Head of caudate nucleus (tissue), 42 donors: ENCODE results near the gene HOXD8.

Experiments
- DNase-seq, 42 donors: peaks; one replicate each; pipeline versions ENCODE4 v3.0.0 to v3.0.0-alpha.2; 2020 to 2021; ENCODE audit warnings: mixed read lengths in 7 of 42
- intact Hi-C: fragments of 100-400 bp; cut with DNase I; formaldehyde crosslinking; loops from one replicate; pipeline ENCODE4 v1.15.0; 2022

Gene HOXD8

DNA sequence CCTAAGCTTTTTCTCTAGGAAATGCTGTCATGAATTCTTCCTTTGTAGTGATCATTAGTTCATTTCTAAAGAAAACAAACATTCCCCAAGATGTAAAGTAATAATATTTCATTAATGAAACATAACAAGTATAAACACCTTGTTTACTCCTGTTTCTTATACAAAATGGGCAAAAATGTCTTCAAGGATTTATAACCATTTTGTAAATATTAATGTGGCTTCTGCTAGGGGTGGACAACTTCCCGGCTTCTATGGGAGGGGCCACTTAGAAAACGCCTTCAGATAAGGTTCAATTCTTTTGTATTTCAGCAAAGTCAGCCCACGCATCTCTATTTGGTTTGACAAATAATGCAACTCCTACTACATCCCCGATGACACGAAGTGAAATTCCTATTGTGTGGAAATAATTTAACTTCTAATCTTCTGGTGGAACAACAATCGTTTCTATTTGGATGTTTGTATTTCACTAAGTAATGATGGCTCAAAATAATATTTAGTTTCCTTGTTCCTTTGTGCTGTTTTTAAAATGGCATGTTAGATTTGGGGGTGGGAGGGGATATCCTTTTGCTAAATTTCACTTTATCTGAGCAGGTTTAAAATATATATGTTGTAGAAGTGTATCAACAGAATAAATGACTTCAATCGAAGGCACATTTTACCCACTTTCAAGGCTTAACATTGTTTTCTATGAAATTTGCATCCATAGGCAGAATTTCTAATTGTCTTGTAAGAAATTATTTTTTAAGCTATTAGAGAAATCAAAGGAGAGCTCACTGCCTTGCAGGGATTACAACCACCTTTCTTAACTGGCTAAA is 44.3 kb downstream of the HOXD8 start:
- intact Hi-C loops, result no loop called here
- no peak for DNase-seq

DNA sequence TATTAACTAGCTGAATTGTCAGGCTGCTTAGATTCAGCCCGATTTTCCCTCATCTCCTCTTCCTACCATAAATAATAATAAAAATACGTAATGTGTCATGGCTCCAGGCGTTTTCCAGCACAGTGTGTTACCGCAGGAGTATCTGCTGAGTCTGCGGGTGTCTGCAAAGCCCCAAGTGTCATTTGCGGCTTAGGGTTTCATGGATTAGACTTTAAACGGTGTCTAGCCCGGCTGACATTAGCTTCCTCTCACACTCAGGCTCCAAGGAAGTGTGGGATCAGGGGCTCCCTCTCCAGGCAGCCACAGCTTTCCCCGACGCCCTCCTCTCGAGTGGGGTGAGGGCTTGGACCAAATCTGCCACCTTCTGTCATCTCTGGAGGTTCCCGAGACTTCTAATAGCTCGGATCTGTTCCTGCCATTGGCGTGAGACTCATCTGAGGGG is 44.9 kb downstream of the HOXD8 start:
- intact Hi-C loops, result no loop called here
- DNase-seq, result peak in 8 of 42 donors; percentile 29 to 57 (median 45)

DNA sequence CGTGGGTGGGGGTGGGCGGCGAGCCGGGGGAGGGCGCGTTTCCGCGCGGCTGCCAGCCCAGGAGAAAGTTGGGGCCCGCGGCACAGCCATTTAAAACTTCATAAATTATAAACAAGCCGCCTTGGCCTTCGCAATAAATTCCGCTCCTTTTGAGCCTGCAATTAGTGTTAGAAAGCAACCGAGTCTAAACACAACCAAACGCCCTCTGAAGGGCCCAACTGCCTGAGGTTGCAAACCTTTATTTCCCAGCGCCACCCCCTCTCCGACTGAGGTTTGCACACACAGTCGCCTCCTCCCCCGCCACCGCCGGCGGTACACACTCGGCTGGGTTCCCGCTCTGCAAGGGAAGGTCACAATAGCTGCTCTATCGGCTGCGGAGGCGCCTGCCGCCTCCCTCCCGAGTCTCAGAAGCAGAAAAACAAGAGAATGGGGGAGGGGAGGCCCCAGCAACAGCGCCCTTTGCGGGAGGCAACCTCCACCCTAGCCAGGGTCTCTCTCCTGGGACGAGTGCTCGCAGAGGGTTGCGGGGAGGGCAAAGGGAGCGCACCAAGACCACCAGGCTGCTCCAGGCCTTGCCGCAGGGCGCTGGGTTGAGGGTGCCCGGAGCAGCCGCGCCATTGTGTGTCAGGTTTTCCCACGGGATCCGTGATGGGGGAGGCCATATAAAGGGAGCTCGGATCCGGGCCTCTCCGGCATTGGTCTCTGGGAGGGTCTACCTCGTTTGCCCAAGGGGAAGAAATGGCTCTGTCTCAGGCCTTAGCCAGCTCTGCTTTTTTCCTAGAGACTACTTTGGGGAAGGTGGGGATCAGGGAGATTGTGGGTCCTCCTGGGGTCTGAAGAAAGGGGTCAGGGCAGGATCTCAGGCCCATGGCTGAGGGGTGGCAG is 45.6 kb downstream of the HOXD8 start:
- peak; percentile 46 to 91 (median 78) for DNase-seq
- intact Hi-C loops, result no loop called here

DNA sequence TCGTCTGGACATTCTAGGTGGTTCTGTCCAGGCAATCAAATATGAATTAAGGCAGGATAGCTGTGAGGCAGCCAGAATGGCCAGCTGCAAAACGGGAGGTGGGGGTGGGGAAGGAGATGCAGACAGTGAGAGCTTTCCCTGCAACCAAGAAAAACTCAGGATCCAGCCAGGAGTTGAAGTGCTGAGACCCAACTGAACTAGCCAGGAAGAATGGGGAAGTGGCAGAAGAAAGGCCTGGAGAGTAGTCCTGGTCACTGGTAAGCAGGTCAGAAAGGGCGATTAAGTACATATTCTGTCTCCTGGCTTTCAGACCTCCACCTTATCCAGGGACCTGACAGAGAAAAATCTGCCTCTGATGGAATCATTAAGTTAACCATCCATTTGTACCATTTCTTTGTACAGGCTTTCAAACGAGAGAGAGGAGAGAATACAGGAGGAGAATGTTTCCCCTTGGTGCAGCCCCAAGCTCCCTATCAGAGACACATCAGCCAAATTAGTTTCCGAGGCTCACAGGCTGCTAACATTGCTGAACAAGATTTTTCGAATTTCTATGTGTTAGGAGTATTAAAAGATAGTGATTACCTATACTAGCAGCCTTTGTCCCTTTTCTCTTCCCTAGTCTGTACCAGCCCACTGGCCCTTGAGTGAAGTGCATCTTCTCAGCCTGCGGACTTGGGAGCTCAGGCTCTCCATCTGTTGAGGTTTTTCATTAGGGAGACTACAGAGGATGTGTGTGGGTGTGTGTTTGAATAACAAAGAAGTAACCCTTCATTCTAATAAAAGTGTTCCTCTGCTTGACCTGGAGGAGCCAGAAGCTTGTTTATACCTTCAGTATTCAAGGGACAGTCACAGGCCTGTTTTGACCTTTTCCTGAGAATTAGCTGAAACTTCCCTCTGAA is 46.5 kb downstream of the HOXD8 start:
- peak in 1 of 42 donors; percentile 31 for DNase-seq
- intact Hi-C loops, result no loop called here

DNA sequence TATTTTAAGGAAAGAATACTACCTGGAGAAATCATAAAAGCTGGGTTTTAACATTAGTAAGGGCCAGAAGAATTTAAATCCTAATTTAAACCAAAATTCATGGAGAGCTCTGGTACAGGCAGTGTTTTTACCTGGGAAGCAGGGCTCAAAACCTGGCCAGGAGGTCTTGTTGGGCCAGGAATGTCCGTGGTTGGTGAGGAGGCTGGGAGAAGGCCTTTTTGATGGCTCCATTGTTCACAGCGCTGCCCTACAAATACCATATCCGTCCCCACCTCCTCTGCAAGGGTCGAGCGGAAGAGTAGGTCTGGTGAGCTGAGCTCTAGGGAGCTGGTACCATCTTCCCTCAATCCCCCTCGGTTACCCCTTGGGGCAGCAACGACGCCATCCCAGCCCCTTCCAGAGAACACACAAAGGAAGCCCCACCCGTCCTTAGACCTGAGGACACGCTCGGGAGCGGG is 48.1 kb downstream of the HOXD8 start:
- DNase-seq, result no peak
- intact Hi-C loops, result no loop called here

DNA sequence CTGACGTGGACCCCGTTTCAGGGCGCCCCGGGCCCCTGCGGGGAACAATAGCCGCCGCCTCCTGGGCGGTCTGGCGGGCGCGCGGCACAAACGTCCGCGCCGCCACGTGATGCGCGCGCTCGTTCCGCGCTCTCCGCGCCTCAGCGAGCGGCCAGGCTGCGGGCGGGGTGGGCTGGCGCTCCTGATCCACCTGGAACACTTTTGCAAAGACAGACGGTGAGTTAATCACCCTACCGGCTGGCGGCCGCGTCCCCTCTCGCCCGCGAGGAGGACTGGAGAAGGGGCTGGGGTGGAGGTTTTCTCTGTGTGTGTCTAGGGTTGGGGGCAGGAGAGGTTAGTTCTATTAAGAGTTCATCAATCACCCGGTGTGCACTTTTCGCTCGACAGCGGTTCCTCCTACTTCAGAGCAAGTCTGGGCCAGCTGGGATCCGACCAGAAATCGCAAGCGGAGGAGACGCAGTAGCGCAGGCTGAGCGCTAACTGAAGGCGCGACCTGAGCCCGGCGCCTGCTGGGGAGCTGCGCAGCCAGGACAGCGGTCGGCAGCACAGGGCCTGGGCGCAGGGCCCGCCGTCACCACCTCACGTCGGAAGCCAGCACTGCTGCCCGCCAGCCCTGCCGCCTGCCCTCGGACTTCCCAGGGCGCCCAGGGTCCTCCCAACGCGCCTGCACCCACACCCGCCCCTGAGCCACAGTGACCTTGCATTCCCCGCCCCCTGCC is 48.7 kb downstream of the HOXD8 start:
- DNase-seq, result no peak
- intact Hi-C loops, result no loop called here

DNA sequence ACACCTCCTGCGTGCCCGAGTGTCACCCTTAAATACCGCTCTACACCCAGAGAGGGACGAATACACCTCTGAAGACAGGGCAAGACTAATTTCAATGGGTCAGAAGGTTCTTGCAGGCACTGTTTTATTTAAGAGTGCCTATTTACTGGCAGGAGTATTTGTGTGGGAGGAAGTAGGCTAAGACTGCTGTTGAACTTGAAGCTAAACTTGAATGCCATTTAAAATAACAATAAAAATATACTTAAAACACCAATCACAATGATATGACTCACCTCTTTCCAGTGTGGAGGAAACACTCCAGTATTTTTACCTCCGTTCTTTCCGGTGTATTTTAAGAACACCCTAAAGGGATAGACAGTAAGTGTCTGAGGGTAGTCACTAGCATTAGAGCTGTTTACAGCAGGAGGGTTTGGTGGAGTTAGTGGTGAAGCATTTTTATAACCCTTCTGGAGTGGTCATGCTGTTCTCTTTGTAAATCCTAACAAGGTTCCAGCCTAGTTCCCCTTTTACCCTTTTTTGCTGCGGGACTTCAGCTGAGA is 49.3 kb downstream of the HOXD8 start:
- intact Hi-C loops, result no loop called here
- DNase-seq, result no peak

DNA sequence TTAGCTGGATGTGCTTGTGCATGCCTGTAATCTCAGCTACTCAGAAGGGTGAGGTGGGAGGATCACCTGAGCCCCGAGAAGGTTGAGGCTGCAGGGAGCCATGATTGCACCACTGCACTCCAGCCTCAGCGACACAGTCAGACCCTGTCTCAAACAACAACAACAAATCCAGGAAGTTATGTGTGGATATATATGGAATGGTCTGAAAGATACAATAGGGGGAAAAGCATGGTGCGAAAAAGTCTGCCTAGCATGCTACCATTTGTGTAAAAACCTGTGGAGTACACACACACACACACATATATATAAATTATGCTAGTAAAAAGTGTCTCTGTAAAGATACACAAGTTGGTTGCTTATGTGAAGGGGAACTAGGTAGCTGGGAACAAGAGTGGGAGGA is 52.0 kb downstream of the HOXD8 start:
- intact Hi-C loops, result no loop called here
- no peak for DNase-seq
